ENCODE results near the gene TK2.
A peak's percentile ranks its signal among the peaks of the same experiment; 100 is the strongest.

TK2 gene

GRCh38 chr16:66548068-66548467 is 1.9 kb downstream of the TK2 start:
- Histone ChIP-seq H3K36me3 (ENCODE audit: control insufficient read depth, insufficient read depth, low read length) (no peaks in the 10 kb centered on the region), H2BK5ac (ENCODE audit: low read length) (no peak overlapping the region), H3K9ac (ENCODE audit: low read length) (no peak overlapping the region), H2BK120ac (ENCODE audit: low read depth, low read length) (no peak overlapping the region), H4K5ac (ENCODE audit: low read length) (no peak overlapping the region), H2BK15ac (replicated peaks; ENCODE audit: low read depth) (no peak overlapping the region), H3K79me2 (ENCODE audit: control insufficient read depth, insufficient read depth, low read length) (no peaks in the 10 kb centered on the region), H3K27me3 (ENCODE audit: insufficient read depth, low read length, poor library complexity) (no peaks in the 10 kb centered on the region), H3K27ac (ENCODE audit: low read depth, low read length) (no peak overlapping the region), H3K4ac (ENCODE audit: low read depth, low read length) (no peak overlapping the region), H3K4me2 (ENCODE audit: low read length) (no peak overlapping the region), H3K4me3 (ENCODE audit: low read length) (no peak overlapping the region), H3K4me1 (ENCODE audit: control insufficient read depth, low read depth, low read length) (no peaks in the 10 kb centered on the region), H2AK5ac (ENCODE audit: low read length) (peak overlapping the region; percentile 23), H3K56ac (ENCODE audit: low read length) (no peak overlapping the region), H3K23ac (ENCODE audit: low read length) (no peak overlapping the region), H3K79me1 (ENCODE audit: low read length) (no peaks in the 10 kb centered on the region), H3K18ac (ENCODE audit: low read length) (no peak overlapping the region), H4K8ac (ENCODE audit: low read depth, low read length) (no peak overlapping the region)
- WGBS (ENCODE audit: extremely low coverage, insufficient coverage, low lambda C conversion rate): no CpG with 5 or more reads among the region's 4 CpGs
- DNase-seq: no peak

GRCh38 chr16:66547101-66547989 is 2.6 kb downstream of the TK2 start:
- Histone ChIP-seq H4K8ac (ENCODE audit: low read depth, low read length) (no peak overlapping the region), H3K4me2 (ENCODE audit: low read length) (no peak overlapping the region), H3K9ac (ENCODE audit: low read length) (no peak overlapping the region), H2BK5ac (ENCODE audit: low read length) (no peak overlapping the region), H3K27ac (ENCODE audit: low read depth, low read length) (no peak overlapping the region), H4K5ac (ENCODE audit: low read length) (no peak overlapping the region), H3K4ac (ENCODE audit: low read depth, low read length) (no peak overlapping the region), H3K23ac (ENCODE audit: low read length) (no peak overlapping the region), H3K79me1 (ENCODE audit: low read length) (no peaks in the 10 kb centered on the region), H2AK5ac (ENCODE audit: low read length) (no peak overlapping the region), H3K79me2 (ENCODE audit: control insufficient read depth, insufficient read depth, low read length) (no peaks in the 10 kb centered on the region), H2BK120ac (ENCODE audit: low read depth, low read length) (no peak overlapping the region), H3K4me1 (ENCODE audit: control insufficient read depth, low read depth, low read length) (peaks cover 1% of the 10 kb centered on the region), H3K27me3 (ENCODE audit: insufficient read depth, low read length, poor library complexity) (no peaks in the 10 kb centered on the region), H2BK15ac (replicated peaks; ENCODE audit: low read depth) (no peak overlapping the region), H3K36me3 (ENCODE audit: control insufficient read depth, insufficient read depth, low read length) (no peaks in the 10 kb centered on the region), H3K18ac (ENCODE audit: low read length) (no peak overlapping the region), H3K56ac (ENCODE audit: low read length) (no peak overlapping the region), H3K4me3 (ENCODE audit: low read length) (no peak overlapping the region)
- no peak for DNase-seq
- WGBS (ENCODE audit: extremely low coverage, insufficient coverage, low lambda C conversion rate): no CpG with 5 or more reads among the region's 5 CpGs

- no peak overlapping the region for H3K4me3 ChIP-seq (ENCODE audit: low read length)
- H3K23ac ChIP-seq (ENCODE audit: low read length): no peak overlapping the region
- no peak overlapping the region for H2AK5ac ChIP-seq (ENCODE audit: low read length)
- peaks cover 1% of the 10 kb centered on the region for H3K4me1 ChIP-seq (ENCODE audit: control insufficient read depth, low read depth, low read length)
- H3K36me3 ChIP-seq (ENCODE audit: control insufficient read depth, insufficient read depth, low read length): no peaks in the 10 kb centered on the region
- no peak overlapping the region for H4K5ac ChIP-seq (ENCODE audit: low read length)
- no peak overlapping the region for H3K4me2 ChIP-seq (ENCODE audit: low read length)
- no peaks in the 10 kb centered on the region for H3K79me1 ChIP-seq (ENCODE audit: low read length)
- no peak overlapping the region for H3K27ac ChIP-seq (ENCODE audit: low read depth, low read length)
- no peak overlapping the region for H4K8ac ChIP-seq (ENCODE audit: low read depth, low read length)
- WGBS (ENCODE audit: extremely low coverage, insufficient coverage, low lambda C conversion rate): no CpG with 5 or more reads among the region's 7 CpGs
- no peak overlapping the region for H3K4ac ChIP-seq (ENCODE audit: low read depth, low read length)
- no peak overlapping the region for H3K18ac ChIP-seq (ENCODE audit: low read length)
- no peak overlapping the region for H3K9ac ChIP-seq (ENCODE audit: low read length)
- no peak overlapping the region for H3K56ac ChIP-seq (ENCODE audit: low read length)
- no peak overlapping the region for H2BK15ac ChIP-seq (replicated peaks; ENCODE audit: low read depth)
- no peak for DNase-seq
- no peak overlapping the region for H2BK5ac ChIP-seq (ENCODE audit: low read length)
- H2BK120ac ChIP-seq (ENCODE audit: low read depth, low read length): no peak overlapping the region
- H3K27me3 ChIP-seq (ENCODE audit: insufficient read depth, low read length, poor library complexity): no peaks in the 10 kb centered on the region
- no peaks in the 10 kb centered on the region for H3K79me2 ChIP-seq (ENCODE audit: control insufficient read depth, insufficient read depth, low read length)
These were observed 5.7 kb downstream of the TK2 start for GRCh38 chr16:66544016-66544757.

- DNase-seq: no peak
- no peak overlapping the region for H3K4me3 ChIP-seq (ENCODE audit: low read length)
- no peak overlapping the region for H2AK5ac ChIP-seq (ENCODE audit: low read length)
- H3K4me1 ChIP-seq (ENCODE audit: control insufficient read depth, low read depth, low read length): peaks cover 1% of the 10 kb centered on the region
- no peaks in the 10 kb centered on the region for H3K79me1 ChIP-seq (ENCODE audit: low read length)
- no peak overlapping the region for H3K23ac ChIP-seq (ENCODE audit: low read length)
- H3K4ac ChIP-seq (ENCODE audit: low read depth, low read length): no peak overlapping the region
- H2BK15ac ChIP-seq (replicated peaks; ENCODE audit: low read depth): no peak overlapping the region
- H3K18ac ChIP-seq (ENCODE audit: low read length): no peak overlapping the region
- H3K4me2 ChIP-seq (ENCODE audit: low read length): no peak overlapping the region
- no CpG with 5 or more reads among the region's 6 CpGs for WGBS (ENCODE audit: extremely low coverage, insufficient coverage, low lambda C conversion rate)
- no peaks in the 10 kb centered on the region for H3K79me2 ChIP-seq (ENCODE audit: control insufficient read depth, insufficient read depth, low read length)
- no peaks in the 10 kb centered on the region for H3K27me3 ChIP-seq (ENCODE audit: insufficient read depth, low read length, poor library complexity)
- H2BK120ac ChIP-seq (ENCODE audit: low read depth, low read length): no peak overlapping the region
- H3K56ac ChIP-seq (ENCODE audit: low read length): no peak overlapping the region
- no peaks in the 10 kb centered on the region for H3K36me3 ChIP-seq (ENCODE audit: control insufficient read depth, insufficient read depth, low read length)
- no peak overlapping the region for H3K9ac ChIP-seq (ENCODE audit: low read length)
- H4K5ac ChIP-seq (ENCODE audit: low read length): no peak overlapping the region
- H4K8ac ChIP-seq (ENCODE audit: low read depth, low read length): no peak overlapping the region
- H3K27ac ChIP-seq (ENCODE audit: low read depth, low read length): no peak overlapping the region
- no peak overlapping the region for H2BK5ac ChIP-seq (ENCODE audit: low read length)
These were observed 6.4 kb downstream of the TK2 start for GRCh38 chr16:66543541-66543940.

- no peak overlapping the region for H3K4ac ChIP-seq (ENCODE audit: low read depth, low read length)
- no peak overlapping the region for H3K23ac ChIP-seq (ENCODE audit: low read length)
- no peak overlapping the region for H3K27ac ChIP-seq (ENCODE audit: low read depth, low read length)
- H3K79me2 ChIP-seq (ENCODE audit: control insufficient read depth, insufficient read depth, low read length): no peaks in the 10 kb centered on the region
- H2BK5ac ChIP-seq (ENCODE audit: low read length): no peak overlapping the region
- no peak overlapping the region for H2BK120ac ChIP-seq (ENCODE audit: low read depth, low read length)
- no peak overlapping the region for H2BK15ac ChIP-seq (replicated peaks; ENCODE audit: low read depth)
- H2AK5ac ChIP-seq (ENCODE audit: low read length): no peak overlapping the region
- no peak overlapping the region for H4K5ac ChIP-seq (ENCODE audit: low read length)
- no peak for DNase-seq
- H3K4me2 ChIP-seq (ENCODE audit: low read length): no peak overlapping the region
- H3K18ac ChIP-seq (ENCODE audit: low read length): no peak overlapping the region
- H3K9ac ChIP-seq (ENCODE audit: low read length): no peak overlapping the region
- H3K4me3 ChIP-seq (ENCODE audit: low read length): no peak overlapping the region
- H3K79me1 ChIP-seq (ENCODE audit: low read length): no peaks in the 10 kb centered on the region
- no peak overlapping the region for H4K8ac ChIP-seq (ENCODE audit: low read depth, low read length)
- WGBS (ENCODE audit: extremely low coverage, insufficient coverage, low lambda C conversion rate): no CpG with 5 or more reads among the region's 3 CpGs
- H3K56ac ChIP-seq (ENCODE audit: low read length): no peak overlapping the region
- H3K27me3 ChIP-seq (ENCODE audit: insufficient read depth, low read length, poor library complexity): no peaks in the 10 kb centered on the region
- H3K36me3 ChIP-seq (ENCODE audit: control insufficient read depth, insufficient read depth, low read length): no peaks in the 10 kb centered on the region
- peaks cover 1% of the 10 kb centered on the region for H3K4me1 ChIP-seq (ENCODE audit: control insufficient read depth, low read depth, low read length)
These were observed 7.5 kb downstream of the TK2 start for GRCh38 chr16:66542396-66542795.
